A549 treated with Mapracorat at 1 μM for 4 hours (cell line): Measurements from ENCODE around the gene IRX2. TPM values are rescaled to one million over a fixed set of nuclear protein-coding genes. Genes with fewer than 3 reads are reported as not detected.

ENCODE experiments used
- total RNA-seq: library from RNA; stranded (reverse); fragments of 200-300 nt; extraction: Qiagen RNA extraction; gene quantifications from 5 replicates; pipeline ENCODE4 v1.2.3, GENCODE V29; 2022

Gene IRX2
- total RNA-seq, result 1.3 to 2.2 TPM (median 2.0 TPM) in 5 replicates

DNA sequence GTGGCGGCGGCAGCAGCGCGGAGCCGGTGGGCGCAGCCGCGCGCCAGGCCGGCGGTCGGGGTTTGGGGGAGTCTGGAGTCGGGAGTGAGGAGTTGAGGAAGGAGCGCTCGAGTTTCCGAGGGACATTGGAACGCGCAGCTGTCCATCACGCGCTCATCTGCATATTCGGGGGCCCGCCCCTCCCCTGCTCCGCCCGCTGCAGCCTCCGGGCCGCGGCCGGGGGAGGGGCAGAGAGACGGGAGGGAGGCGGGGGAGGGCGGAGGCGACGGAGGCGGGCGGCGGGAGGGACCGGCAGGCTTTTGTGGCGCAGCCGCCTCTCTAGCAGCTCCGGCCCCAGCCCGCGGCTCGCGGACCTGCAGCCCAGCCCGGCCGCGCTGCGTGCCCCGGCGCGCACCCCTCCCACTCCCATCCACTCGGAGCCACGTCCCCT lies at the start of gene IRX2:
IRX2 (minus strand) TSS at position 86 of the 430 bp plus-strand sequence. CDS start 264 bp downstream, outside the sequence.

